HFF-Myc (cell line): Measurements from ENCODE around the gene VSIG10L.

Experiments
- DNase-seq: peaks from one replicate; pipeline ENCODE4 v3.0.0-alpha.2; 2011; ENCODE audit warnings: low read depth; ENCODE audit errors: extremely low read depth
- H3K4me3 ChIP-seq: replicated peaks from 2 replicates; pipeline ENCODE4 v1.5.1; 2011; ENCODE audit warnings: low read depth, mild to moderate bottlenecking, control low read depth, low read length
- TF ChIP-seq, protein P1 (sequence below): IDR thresholded peaks from 2 replicates; pipeline ENCODE4 v1.5.1; 2012; ENCODE audit warnings: mild to moderate bottlenecking, low read depth, low read length, control low read depth; ENCODE audit errors: missing control alignments

Gene VSIG10L

DNA sequence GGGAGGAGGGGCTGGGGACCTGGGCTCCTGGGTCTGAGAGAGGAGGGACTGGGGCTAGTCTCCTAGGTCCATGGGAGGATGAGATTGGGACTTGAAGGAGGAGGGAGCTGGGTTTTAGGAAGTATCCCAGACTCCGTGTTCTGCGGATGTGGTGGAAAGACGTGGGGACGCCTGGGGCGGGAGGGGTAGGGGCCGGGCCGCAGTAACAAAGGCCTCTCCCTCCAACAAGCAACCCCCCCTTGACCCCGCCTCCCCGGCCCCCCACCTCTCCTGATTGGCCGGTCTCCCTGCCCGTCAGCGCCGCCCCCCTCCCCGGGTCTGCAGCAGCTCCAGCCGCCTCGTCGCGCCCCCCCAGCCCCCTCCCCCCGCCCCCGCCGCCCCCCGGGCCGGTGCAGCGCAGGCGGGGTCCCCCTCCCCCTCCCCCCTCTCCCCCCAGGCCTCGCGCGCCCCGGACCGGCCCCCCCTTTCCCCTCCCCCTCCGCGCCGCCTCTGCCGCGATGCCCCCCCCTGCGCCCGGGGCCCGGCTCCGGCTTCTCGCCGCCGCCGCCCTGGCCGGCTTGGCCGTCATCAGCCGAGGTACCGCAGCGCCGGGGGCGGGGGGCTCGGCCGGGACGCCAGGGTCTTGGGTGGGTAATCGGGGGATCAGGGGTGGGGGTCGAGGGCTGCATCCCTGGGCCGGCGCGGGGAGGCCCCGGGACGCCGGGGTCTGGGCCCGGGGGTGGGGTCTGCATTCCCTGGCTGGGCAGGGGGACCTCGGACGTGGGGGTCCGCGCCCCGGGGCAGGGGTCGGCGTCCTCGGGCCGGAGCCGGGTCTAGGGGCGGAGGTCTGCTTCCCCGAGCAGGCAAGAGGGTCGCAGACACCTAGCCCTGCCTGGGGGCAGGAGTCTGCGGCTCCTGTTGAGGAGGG, 30.3 kb downstream of the VSIG10L start, which contains the start of gene IGLON5:
Gene IGLON5 (plus strand): TSS at position 294 of the 907 bp plus-strand sequence. CDS start 204 bp downstream, at position 498.
- TF ChIP-seq, protein P1, sequence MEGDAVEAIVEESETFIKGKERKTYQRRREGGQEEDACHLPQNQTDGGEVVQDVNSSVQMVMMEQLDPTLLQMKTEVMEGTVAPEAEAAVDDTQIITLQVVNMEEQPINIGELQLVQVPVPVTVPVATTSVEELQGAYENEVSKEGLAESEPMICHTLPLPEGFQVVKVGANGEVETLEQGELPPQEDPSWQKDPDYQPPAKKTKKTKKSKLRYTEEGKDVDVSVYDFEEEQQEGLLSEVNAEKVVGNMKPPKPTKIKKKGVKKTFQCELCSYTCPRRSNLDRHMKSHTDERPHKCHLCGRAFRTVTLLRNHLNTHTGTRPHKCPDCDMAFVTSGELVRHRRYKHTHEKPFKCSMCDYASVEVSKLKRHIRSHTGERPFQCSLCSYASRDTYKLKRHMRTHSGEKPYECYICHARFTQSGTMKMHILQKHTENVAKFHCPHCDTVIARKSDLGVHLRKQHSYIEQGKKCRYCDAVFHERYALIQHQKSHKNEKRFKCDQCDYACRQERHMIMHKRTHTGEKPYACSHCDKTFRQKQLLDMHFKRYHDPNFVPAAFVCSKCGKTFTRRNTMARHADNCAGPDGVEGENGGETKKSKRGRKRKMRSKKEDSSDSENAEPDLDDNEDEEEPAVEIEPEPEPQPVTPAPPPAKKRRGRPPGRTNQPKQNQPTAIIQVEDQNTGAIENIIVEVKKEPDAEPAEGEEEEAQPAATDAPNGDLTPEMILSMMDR, result no peak
- H3K4me3 ChIP-seq, result no peak within 1 kb of the TSS
- DNase-seq, result no peak

DNA sequence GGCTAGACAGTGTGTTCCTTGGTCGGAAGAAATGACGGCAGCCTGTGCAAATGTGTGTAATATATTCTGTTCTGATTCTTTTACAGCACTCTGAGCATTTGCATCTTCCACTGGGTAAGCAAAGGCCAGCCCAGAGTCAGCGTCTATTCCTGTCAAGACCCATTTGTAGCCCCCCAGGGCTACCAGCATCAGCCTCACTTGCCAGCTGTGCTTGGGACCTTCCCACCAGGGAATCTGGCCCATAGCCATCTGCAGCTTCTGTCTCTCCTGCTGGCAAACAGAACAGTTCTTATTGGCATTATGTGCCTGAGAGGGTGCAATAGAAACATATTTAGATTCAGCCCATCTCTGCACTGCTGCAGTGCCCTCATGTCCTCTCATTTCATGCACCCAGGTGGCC, 36.5 kb downstream of the VSIG10L start:
- TF ChIP-seq, protein P1, result no peak
- no peak for DNase-seq
- H3K4me3 ChIP-seq, result no peak overlapping the region

DNA sequence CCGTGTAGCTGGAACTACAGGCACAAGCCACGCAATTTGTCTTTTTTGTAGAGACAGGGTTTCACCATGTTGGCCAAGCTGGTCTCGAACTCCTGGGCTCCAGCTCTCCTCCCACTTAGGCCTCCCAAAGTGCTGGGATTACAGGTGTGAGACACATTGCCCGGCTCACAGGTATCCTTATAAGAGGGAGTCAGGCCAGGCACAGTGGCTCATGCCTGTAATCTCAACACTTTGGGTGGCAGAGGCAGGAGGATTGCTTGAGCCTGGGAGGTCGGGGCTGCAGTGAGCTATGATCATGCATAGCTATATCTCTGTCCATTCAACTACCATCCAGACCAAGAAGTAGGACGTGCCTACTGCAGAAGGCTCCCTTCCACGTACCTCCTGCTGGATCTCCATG, 40.7 kb downstream of the VSIG10L start:
- TF ChIP-seq, protein P1, result no peak
- no peak for DNase-seq
- H3K4me3 ChIP-seq, result no peak overlapping the region

DNA sequence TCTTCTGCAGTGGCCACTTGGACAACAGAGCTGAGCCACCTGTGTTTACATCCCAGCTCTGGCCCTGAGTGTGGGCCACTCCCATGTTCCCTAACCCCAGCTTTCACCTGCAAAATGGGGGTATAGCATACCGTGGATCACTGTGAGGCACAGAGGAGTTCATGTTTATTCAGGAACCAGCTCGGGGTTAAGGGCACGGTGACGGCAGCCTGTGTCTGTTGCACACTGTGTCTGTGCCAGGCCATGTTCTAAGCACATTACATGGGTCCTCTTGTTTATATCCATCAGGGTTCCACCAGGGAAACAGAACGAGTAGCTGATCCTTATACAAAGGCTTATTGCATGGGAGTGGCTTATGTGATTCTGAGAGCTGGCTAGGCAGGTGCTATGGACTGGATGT, 44.5 kb downstream of the VSIG10L start:
- TF ChIP-seq, protein P1, result no peak
- DNase-seq, result no peak

DNA sequence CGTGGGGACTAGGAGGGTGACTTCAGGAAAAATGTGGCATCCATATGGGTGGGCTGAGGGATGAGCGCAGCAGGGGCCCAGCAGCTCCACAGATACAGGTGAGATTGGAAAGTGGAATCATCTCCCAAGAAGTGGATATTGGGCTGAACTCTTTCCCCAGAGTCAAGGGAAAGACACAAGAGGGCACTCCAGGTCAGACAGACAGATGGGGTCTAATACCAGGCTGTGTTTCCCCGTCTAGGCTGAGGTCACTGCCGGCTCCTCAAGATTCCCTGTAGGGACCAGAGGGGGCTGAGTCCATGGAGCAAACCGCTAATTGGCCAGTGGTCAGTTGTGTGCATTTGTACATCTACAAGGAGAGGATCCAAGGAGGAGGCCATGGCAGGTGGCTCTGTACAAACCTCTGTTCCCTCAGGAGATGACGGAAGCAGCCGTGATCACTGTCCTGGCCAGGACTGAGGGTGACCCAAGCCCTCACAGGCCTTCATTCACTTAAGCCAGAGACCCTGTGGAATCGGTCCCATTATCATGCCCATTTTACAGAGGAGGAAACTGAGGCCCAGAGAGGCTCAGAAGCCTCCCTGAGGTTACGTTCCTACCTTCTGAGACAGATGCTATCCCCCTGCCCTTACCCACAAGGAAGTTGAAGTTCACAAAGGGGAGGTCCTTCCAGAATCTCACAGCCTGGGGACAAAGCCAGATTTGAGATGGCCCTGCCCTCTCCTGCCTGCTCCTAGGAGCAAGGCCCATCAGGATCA, 45.4 kb downstream of the VSIG10L start:
- TF ChIP-seq, protein P1, result no peak
- DNase-seq, result no peak
- H3K4me3 ChIP-seq, result no peak overlapping the region

More for the DNA sequence above, 44.5 kb downstream of the VSIG10L start:
- no peak overlapping the region for H3K4me3 ChIP-seq

DNA sequence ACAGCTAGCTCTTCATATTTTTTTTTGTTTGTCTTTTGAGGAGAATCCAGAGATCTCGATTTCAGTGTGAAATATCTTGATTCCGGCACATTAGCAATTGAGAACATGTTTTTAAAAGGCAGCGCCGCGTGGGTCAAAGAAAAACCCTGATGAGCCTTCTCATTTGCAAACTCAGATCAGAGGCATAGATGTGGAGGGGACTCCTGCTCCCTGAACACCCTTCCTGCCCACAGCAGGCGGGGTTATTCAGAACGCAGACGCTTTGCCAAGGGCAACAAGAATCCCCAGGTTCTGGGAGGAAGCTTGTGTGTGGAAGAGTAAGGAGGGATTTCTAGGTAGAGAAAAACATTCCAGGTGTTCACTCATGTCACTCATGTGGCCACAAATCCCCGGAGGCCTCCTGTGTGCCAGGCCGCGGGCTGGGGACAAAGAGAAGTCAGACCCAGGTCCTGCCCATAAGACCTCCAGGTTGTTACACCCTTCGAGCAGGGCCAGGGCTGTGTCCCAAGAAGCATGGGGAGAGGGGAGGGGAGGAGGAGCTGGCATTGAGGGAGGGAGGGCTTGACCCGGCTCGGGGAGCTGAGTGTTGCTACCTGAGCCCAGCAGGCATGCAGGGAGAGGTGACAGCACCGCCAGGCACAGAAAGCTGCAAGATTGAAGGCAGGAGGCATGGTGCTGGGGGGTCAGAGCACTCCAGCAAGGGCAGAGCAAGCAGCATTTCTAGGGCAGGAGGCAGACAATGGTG, 46.4 kb downstream of the VSIG10L start:
- TF ChIP-seq, protein P1, result no peak
- no peak for DNase-seq
- no peak overlapping the region for H3K4me3 ChIP-seq
